ENCODE measurements around the gene ADGRA1. TPM values are rescaled to one million over a fixed set of nuclear protein-coding genes. Genes with fewer than 3 reads are reported as not detected.

The ADGRA1 gene
- total RNA-seq, 4 donors from 2014 or later, result under 0.01 TPM; not detected in 3

- Histone ChIP-seq H3K9me3 (peaks cover 0 to 9% (median 0%) of the 10 kb centered on the region in 4 donors), H3K4me1 (peaks cover 0 to 4% (median 0%) of the 10 kb centered on the region in 4 donors), H3K36me3 (no peaks in the 10 kb centered on the region), H3K4me3 (no peak overlapping the region), H3K27ac (no peak overlapping the region), H3K27me3 (peaks cover 0 to 6% of the 10 kb centered on the region in 2 donors)
- WGBS, 2 donors, result 74 to 87% methylated on average over 31 to 32 of the region's 36 CpGs
- no peak for DNase-seq (ENCODE audit: low spot score in 2 of 2)
- TF ChIP-seq CTCF (IDR thresholded peaks at IDR 0.05) (no peak), EP300 (IDR thresholded peaks at IDR 0.05) (no peak), POLR2A (IDR thresholded peaks at IDR 0.05) (no peak)
These were observed 39.8 kb downstream of the ADGRA1 start for GRCh38 chr10:133127291-133128125.

- 96% methylated on average over 56 to 65 of the region's 83 CpGs for WGBS, 2 donors
- Histone ChIP-seq H3K27ac (no peak overlapping the region), H3K4me1 (peaks cover 0 to 4% (median 0%) of the 10 kb centered on the region in 4 donors), H3K36me3 (no peaks in the 10 kb centered on the region), H3K9me3 (peaks cover 0 to 9% (median 0%) of the 10 kb centered on the region in 4 donors), H3K4me3 (no peak overlapping the region), H3K27me3 (peaks cover 0 to 6% of the 10 kb centered on the region in 2 donors)
- no peak for TF ChIP-seq EP300 (IDR thresholded peaks at IDR 0.05)
- peak in 1 of 2 donors; percentile 9 for DNase-seq (ENCODE audit: low spot score in 2 of 2)
These were observed 40.7 kb downstream of the ADGRA1 start for GRCh38 chr10:133128126-133129070.

GRCh38 chr10:133129071-133129858 is 41.5 kb downstream of the ADGRA1 start:
- peaks cover 0 to 4% (median 0%) of the 10 kb centered on the region in 4 donors for H3K4me1 ChIP-seq
- H3K27me3 ChIP-seq, result peaks cover 0 to 4% of the 10 kb centered on the region in 2 donors
- WGBS, 2 donors, result 66 to 70% methylated on average over 36 to 37 of the region's 39 CpGs
- H3K36me3 ChIP-seq, result no peaks in the 10 kb centered on the region
- TF ChIP-seq POLR2A (IDR thresholded peaks at IDR 0.05), result no peak
- no peak for TF ChIP-seq CTCF (IDR thresholded peaks at IDR 0.05)
- no peak for TF ChIP-seq EP300 (IDR thresholded peaks at IDR 0.05)
- peaks cover 0 to 9% (median 0%) of the 10 kb centered on the region in 4 donors for H3K9me3 ChIP-seq
- no peak overlapping the region for H3K27ac ChIP-seq
- no peak for DNase-seq (ENCODE audit: low spot score in 2 of 2)
- no peak overlapping the region for H3K4me3 ChIP-seq

DNA sequence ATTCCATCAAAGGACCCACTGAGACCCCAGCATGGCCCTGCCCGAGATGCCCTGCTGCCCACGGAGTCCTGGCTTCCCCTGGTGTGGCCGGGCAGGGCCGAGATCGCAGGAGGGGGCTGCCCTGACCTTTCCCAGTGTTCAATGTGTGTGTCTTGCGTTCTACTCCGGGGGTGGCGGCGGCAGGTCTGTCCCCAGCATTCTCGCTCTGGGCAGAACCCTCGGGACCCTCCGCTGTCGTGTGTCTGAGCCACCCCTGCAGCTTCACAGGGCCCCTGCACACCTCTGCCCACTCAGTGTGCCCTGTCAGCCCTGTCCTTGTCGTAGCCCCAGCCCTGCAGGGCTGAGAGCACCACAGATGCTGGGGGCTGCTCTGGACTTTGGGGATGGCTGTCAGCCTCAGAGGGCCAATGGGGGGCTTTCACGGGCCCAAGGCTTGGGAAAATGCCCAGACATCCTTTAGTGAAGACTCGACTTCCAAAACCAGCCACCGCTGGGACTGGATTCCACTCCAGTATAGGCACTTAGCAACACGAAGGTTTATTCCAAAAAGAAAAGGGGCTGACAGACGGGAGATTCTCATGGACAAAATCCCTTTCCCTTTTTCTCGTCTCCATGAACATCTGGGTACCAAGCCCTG is 42.3 kb downstream of the ADGRA1 start:
- H3K9me3 ChIP-seq, result peaks cover 0 to 9% (median 0%) of the 10 kb centered on the region in 4 donors
- no peaks in the 10 kb centered on the region for H3K27me3 ChIP-seq
- H3K4me1 ChIP-seq, result no peaks in the 10 kb centered on the region
- no peak for TF ChIP-seq EP300 (IDR thresholded peaks at IDR 0.05)
- TF ChIP-seq CTCF (IDR thresholded peaks at IDR 0.05), result no peak
- TF ChIP-seq POLR2A (IDR thresholded peaks at IDR 0.05), result no peak
- H3K27ac ChIP-seq, result no peak overlapping the region
- no peaks in the 10 kb centered on the region for H3K36me3 ChIP-seq
- no peak overlapping the region for H3K4me3 ChIP-seq
- DNase-seq (ENCODE audit: low spot score in 2 of 2), result no peak
- 34 to 37% methylated on average over 9 to 20 of the region's 20 CpGs for WGBS, 2 donors
